Measurements from ENCODE around the gene ZNF423.

DNA sequence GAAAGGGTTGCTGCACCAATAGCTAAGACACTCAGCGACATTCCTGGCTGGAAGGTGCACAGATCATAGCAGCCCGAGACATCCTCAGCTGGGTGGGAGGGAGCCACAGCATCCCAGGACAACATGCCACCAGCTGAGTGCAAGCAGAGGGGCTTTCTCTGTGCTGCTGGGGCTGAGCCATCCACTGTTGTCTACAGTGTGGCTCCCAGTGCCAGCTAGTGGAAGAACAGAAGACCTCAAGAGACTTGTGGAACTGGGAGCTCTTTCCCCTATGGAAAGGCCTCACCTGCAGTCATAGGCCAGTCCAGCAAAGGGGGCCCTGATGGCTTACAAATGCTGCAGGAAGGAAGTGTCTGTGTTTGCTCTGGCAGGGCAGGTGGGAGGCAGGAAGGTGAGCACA lies 351.3 kb downstream of the ZNF423 start:
- TF ChIP-seq CTCF (IDR thresholded peaks at IDR 0.05) = no peak
- TF ChIP-seq POLR2A (IDR thresholded peaks at IDR 0.05) = no peak

All from lower leg skin (tissue), 3 donors.